Medulla oblongata (tissue), 1 donor: ENCODE measurements around the gene AGAP2.
"Not testable (repeated sequence)": the region's sequence is repeated elsewhere in the genome, so short reads cannot be mapped to it uniquely, and the experiment has no call there.

ENCODE experiments used
- DNase-seq: peaks from one replicate; pipeline ENCODE4 v3.0.0-alpha.2; 2015; ENCODE audit errors: extremely low spot score

Gene AGAP2

DNA sequence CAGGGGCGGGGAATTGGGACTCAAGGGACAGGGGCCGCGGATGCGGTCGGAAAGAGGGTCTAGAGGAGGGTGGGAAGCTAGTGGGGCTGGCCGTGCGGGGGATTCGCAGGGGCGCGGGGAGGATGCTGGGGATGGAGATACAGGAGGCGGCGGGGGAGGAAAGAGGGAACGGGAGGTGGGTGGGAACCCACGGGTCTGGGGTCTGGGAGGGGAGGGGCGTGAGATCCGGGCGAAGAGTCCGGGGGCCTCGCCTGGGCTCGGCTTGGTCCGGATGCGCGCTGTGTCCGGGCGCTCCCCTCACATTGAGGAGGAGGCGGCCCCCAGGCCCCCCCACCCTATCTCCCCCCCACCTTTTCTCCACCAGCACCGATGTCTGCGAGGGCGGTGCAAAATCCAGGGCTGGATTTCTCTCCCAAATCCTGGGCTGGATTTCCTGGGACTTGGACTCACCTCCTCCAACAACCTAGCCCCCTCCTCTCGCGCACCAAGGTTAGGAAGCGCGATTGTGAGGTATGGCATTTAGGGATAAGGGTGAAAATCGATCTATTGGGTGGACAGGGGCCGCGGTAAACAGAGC, at the start of gene AGAP2:
AGAP2 (minus strand) TSS at position 82 of the 577 bp plus-strand sequence. CDS start 496 bp downstream, outside the sequence.
- DNase-seq, result no peak

DNA sequence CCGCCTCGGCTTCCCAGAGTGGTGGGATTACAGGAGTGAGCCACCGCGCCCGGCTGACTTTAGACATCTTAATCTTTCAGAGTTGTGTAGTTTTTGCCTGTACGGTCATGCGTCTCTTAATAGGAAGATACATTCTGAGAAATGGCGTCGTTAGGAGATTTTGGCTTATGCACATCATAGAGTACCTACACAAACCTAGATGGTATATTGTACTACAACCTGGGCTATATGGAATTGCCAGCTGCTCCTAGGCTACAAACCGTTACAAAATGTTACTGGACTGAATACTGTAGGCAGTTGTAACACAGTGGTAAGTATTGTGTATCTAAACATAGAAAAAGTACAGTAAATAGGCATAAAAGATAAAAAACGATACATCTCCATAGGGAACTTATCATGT, 45.3 kb upstream of the AGAP2 start:
- DNase-seq, result no peak

DNA sequence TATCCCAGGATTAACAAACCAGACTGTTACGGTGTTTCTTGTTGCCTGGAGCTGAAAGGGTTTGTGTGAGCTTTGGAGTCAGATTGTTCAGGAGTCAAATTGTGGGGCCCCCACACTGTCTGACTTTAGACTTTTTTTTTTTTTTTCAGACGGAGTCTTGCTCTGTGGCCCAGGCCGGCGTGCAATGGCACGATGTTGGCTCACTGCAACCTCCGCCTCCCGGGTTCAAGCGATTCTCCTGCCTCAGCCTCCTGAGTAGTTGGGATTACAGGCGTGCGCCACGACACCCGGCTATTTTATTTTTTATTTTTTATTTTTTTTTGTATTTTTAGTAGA, 44.9 kb upstream of the AGAP2 start:
- DNase-seq, result no peak

DNA sequence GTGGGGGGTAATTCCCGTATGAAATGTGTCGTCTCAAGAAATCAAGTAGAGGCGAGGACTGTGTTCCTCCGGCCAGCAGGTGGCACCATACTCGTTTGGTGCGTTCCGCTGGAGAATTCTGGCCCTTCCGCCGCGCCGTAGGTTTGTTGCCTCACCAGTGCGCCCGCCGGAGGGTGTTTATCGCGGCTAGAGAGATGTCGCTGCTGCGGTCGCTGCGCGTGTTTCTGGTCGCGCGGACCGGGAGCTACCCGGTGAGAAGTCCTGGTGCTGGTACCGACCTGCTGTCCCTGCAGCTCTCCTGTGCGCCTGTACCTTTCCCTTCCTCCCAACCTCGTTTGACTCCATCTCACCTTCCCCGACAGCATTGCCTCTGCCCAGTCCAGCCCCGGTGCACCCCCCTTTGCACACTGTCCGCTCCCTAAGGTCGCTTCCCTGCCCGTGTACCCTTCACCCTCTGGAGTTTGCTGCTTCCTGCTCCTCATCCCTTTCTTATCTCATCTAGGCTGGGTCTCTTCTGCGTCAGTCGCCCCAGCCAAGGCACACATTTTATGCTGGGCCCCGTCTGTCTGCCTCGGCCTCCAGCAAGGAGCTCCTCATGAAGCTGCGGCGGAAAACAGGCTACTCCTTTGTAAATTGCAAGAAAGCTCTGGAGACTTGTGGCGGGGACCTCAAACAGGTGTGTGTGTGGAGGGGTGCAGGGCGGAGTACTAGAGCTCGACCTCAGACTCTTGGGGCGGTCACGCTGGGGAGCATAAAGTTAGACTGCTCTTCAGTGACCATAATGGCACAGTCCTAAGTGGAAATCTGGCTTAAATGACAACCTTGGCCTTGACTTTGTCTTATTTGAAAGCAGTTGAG, 44.3 kb upstream of the AGAP2 start, which contains the start of gene TSFM:
TSFM (plus strand) TSS at position 180 of the 858 bp plus-strand sequence; CDS start at position 195, 15 bp downstream.
- DNase-seq, result peak; percentile 98

DNA sequence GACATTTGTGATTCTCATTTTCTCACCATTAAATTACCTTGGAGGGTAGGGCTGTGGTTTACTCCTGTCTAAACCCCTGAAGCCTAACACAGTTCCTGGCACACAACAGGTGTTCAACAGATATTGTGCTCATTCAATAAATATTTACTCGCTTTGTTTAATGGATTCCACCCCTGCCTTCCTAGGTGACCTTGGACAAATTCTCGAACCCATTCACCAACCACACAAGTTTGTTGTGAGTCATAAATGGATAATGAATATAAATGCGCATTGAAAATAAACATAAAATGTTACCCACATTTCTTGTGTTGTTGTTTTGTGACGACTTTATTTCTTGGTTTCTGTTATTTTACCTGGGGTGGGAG, 43.7 kb upstream of the AGAP2 start:
- DNase-seq, result no peak

DNA sequence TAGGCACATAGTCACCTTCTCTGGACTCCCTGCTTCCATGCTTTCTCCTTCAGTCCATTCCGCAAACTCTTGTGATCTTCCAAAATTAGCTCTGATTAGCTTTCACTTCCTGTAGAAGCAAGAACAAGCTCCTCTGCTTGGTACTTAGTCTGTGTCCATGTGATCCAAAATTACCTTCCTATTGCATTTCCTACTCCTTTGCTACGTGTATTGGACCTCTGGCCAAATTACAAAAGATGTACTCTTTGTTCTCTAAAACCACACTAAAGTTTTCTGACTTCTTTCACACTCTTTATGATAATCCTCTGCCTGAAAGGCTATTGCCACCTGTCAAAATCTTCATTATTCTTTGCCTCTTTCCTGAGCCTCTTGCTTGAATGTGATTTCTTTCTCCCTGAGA, 43.3 kb upstream of the AGAP2 start:
- no peak for DNase-seq

GRCh38 chr12:57781244-57781643, 42.7 kb upstream of the AGAP2 start:
- no peak for DNase-seq

- DNase-seq, result no peak
These were observed 41.8 kb upstream of the AGAP2 start for GRCh38 chr12:57780284-57780897.

- no peak for DNase-seq
These were observed 41.2 kb upstream of the AGAP2 start for GRCh38 chr12:57779736-57780135.

GRCh38 chr12:57777911-57778310, 39.4 kb upstream of the AGAP2 start:
- DNase-seq, result no peak

- no peak for DNase-seq
These were observed 38.8 kb upstream of the AGAP2 start for GRCh38 chr12:57777367-57777766.

GRCh38 chr12:57776247-57776587, 37.7 kb upstream of the AGAP2 start:
- no peak for DNase-seq

- peak; percentile 9 for DNase-seq
These were observed 37.2 kb upstream of the AGAP2 start for GRCh38 chr12:57775563-57776246.

- no peak for DNase-seq
These were observed 36.5 kb upstream of the AGAP2 start for GRCh38 chr12:57775044-57775443.

DNA sequence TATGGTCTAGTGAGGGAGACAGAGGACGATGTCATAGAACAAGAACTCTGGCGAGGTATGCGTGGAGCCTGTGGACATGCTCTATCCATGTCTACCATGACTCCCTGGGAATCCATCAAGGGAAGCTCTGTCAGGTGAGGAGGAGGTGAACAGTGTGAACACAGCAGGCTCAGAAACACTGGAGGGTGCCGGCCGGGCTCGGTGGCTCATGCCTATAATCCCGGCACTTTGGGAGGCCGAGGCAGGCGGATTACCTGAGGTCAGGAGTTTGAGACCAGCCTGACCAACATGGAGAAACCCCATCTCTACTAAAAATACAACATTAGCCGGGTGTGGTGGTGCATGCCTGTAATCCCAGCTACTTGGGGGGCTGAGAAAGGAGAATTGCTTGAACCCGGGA, 36.1 kb upstream of the AGAP2 start:
- DNase-seq, result not testable (repeated sequence)

DNA sequence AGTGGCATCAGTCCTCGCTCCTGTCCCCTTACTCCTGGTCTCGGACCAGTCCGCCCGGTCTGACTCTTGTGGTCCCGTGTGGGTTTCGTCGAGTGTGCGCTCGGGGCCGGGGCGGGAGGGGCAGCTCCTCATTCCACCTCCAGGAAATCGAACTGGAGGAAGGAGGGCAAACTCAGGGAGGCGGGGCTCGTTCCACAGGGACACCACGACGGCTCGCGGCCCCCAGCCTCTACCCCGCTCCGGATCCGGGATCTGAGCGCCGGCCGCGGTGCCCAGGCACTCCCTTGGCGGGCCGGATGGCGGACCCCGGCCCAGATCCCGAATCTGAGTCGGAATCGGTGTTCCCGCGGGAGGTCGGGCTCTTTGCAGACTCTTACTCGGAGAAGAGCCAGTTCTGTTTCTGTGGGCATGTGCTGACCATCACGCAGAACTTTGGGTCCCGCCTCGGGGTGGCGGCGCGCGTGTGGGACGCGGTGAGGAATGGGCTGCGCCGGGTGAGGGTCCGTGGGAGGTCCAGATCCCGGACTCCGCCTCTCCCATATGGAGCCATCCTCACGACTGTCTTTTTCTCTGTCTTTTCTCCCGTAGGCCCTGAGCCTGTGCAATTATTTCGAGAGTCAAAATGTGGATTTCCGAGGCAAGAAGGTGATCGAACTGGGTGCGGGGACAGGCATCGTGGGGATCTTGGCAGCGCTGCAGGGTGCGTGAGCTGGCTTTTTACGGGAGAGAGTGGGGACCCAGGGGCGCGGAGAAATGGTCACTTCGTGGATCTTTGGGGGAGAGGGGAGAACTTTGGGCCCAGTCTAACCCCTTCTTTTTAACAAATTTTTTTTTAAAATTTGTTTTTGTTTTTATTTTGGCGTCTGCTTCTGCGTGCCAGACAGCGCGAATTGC, 34.1 kb upstream of the AGAP2 start, which contains the start of gene EEF1AKMT3:
EEF1AKMT3 (plus strand) TSS at position 186 of the 894 bp plus-strand sequence; CDS start at position 297, 111 bp downstream.
- peak; percentile 37 for DNase-seq

DNA sequence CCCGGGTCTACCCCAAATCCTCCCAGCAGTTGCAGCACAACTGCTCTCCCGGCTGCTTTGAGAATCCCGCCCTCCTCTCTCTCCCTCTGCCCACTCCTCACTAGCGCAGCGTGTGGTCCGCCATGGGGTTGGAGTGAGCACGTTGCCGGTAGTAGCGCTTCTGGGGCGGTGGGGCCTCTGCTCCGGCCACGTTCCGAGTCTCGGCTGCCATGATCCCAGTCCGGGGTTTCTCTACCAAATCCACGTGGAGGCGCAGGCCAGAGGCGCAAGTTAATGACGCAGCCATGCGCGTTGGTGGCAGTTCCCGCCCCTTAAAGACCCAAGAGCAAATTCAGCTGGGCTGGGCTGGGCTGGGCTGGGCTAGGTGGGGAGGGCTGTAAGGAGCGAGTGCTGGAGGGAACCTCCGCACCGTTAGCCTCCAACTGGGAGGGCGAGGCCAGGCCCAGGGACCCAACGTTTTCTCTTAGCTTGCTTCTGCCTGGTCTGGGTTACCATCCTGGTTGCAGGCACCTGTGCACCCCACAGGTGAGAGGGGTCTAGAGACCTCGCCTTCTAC, 33.4 kb upstream of the AGAP2 start, which contains the start of gene METTL1:
METTL1 (minus strand) TSS at position 233 of the 556 bp plus-strand sequence; CDS start at position 211, 22 bp downstream.
- DNase-seq, result peak; percentile 97

GRCh38 chr12:57771236-57771872, 32.8 kb upstream of the AGAP2 start:
- peak; percentile 82 for DNase-seq

DNA sequence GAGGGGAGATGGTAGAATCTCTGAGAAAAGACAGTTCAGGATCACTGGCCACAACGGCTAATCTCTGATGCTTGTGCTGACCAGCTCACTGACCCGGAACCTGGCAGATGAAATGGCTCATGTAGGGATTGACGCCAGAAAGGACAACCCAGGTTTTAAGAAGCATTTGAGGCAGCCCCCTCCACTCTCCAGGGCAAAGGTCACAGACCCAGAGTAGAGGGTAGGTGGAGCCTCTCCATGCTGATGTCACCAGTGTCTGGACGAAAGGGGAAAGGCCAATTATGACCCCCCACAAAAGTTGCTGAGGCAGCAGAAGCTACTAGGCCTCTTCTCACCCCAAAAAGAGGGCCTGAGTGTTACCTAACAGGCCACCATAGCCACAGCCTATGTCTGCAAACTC, 32.2 kb upstream of the AGAP2 start:
- DNase-seq, result no peak

- no peak for DNase-seq
These were observed 31.1 kb upstream of the AGAP2 start for GRCh38 chr12:57769594-57769993.
